Esophagus squamous epithelium (tissue), 5 donors: ENCODE measurements around the gene TMEM201. TPM values are rescaled to one million over a fixed set of nuclear protein-coding genes. Genes with fewer than 3 reads are reported as not detected.
A peak's percentile ranks its signal among the peaks of the same experiment; 100 is the strongest.

Experiments
- DNase-seq: peaks from one replicate; lab custom pipeline; 2025; lab: John Stamatoyannopoulos, UW
- H3K27ac ChIP-seq, 4 donors: fragments of 200-600 bp; sonication (generic); one replicate each; pipeline ENCODE4 v1.5.1; 2016 to 2019; ENCODE audit warnings: mild to moderate bottlenecking in 1 of 4
- H3K27me3 ChIP-seq, 4 donors: fragments of 200-600 bp; sonication (generic); 1 replicate in 3 of 4; 2 replicates in 1 of 4; pipeline versions ENCODE4 v1.5.1 to v1.6.0; 2017 to 2021; ENCODE audit warnings: antibody characterized with exemption in 1 of 4
- H3K36me3 ChIP-seq, 3 donors: fragments of 200-600 bp; sonication (generic); one replicate each; pipeline ENCODE4 v1.5.1; 2016 to 2019
- H3K4me1 ChIP-seq, 3 donors: fragments of 200-600 bp; sonication (generic); one replicate each; pipeline ENCODE4 v1.5.1; 2017 to 2019
- H3K4me3 ChIP-seq, 4 donors: fragments of 200-600 bp; sonication (generic); 1 replicate in 3 of 4; 2 replicates in 1 of 4; pipeline ENCODE4 v1.5.1; 2016 to 2019; ENCODE audit warnings: mild to moderate bottlenecking in 2 of 4, moderate library complexity in 1 of 4
- H3K9me3 ChIP-seq, 3 donors: fragments of 200-600 bp; sonication (generic); one replicate each; pipeline ENCODE4 v1.5.1; 2016 to 2019
- POLR2A ChIP-seq, 4 donors: fragments of 450-650 bp; IDR thresholded peaks; one replicate each; pipeline ENCODE4 v1.6.1; 2017; ENCODE audit warnings: antibody characterized with exemption in 4 of 4, mild to moderate bottlenecking in 4 of 4, moderate library complexity in 3 of 4
- WGBS, 2 donors: methylation state at CpG; one replicate each; pipeline ENCODE4 v1.1.5; 2018; 5-methylcytosine and 5-hydroxymethylcytosine counted together
- intact Hi-C: fragments of 100-400 bp; cut with DNase I; formaldehyde crosslinking; loops from one replicate; pipeline ENCODE4 v1.15.0; 2022
- total RNA-seq, 4 donors: library from RNA; depleted of rRNA; stranded (reverse); fragments of >200 nt; gene quantifications; one replicate each; pipeline ENCODE4 v1.1.0, GENCODE V29; 2016
- TF ChIP-seq, protein P1 (sequence below), 6 experiments: fragments of 450-650 bp in 4 of 6; fragments of 200-600 bp in 2 of 6; sonication (generic) in 2 of 6; IDR thresholded peaks; one replicate each; pipeline ENCODE4 v1.5.1; 2016 to 2019; ENCODE audit warnings: antibody characterized with exemption in 6 of 6, mild to moderate bottlenecking in 4 of 6, moderate library complexity in 4 of 6
- donor health status: DM: yes; HTN: yes; CAD: no.

TMEM201 gene
- total RNA-seq, 4 donors from 2014 or later: 5.0 to 10.3 (median 8.7) TPM

DNA sequence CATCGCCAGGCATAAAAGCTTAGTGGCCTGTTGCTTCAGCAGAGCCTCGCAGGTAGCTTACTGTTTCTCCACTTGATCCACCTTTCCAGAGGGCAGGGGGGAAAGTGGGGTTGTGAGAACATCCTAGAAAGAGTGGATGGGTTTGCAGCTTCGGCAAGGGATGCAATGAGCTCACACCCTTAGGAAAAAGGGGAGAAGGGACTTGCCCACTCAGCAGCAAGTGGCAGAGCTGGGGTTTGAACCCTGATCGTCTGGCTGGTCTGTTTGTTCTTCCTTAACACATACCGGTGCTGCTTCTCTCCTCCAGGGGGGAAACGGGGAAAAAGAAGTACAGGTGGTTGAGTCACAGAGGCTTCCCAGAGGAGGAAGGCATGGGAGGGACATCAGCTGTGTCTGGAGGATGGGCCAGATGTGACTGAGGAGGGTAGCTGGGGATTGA is 1.0 kb downstream of the TMEM201 start:
- Histone ChIP-seq H3K4me1 (peaks cover 32 to 61% (median 35%) of the 10 kb centered on the region in 3 donors), H3K27ac (peak overlapping the region; percentile 60 to 91 (median 86))

GRCh38 chr1:9590201-9590600 is 1.5 kb downstream of the TMEM201 start:
- no peak for TF ChIP-seq POLR2A (IDR thresholded peaks at IDR 0.05)
- TF ChIP-seq, protein P1, sequence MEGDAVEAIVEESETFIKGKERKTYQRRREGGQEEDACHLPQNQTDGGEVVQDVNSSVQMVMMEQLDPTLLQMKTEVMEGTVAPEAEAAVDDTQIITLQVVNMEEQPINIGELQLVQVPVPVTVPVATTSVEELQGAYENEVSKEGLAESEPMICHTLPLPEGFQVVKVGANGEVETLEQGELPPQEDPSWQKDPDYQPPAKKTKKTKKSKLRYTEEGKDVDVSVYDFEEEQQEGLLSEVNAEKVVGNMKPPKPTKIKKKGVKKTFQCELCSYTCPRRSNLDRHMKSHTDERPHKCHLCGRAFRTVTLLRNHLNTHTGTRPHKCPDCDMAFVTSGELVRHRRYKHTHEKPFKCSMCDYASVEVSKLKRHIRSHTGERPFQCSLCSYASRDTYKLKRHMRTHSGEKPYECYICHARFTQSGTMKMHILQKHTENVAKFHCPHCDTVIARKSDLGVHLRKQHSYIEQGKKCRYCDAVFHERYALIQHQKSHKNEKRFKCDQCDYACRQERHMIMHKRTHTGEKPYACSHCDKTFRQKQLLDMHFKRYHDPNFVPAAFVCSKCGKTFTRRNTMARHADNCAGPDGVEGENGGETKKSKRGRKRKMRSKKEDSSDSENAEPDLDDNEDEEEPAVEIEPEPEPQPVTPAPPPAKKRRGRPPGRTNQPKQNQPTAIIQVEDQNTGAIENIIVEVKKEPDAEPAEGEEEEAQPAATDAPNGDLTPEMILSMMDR (IDR thresholded peaks at IDR 0.05): no peak
- intact Hi-C loops: no loop called here
- no peaks in the 10 kb centered on the region for H3K9me3 ChIP-seq
- no peaks in the 10 kb centered on the region for H3K36me3 ChIP-seq
- WGBS, 2 donors: 40 to 57% methylated on average over 1 of the region's 7 CpGs
- H3K27me3 ChIP-seq: no peaks in the 10 kb centered on the region
- peaks cover 32 to 61% (median 35%) of the 10 kb centered on the region in 3 donors for H3K4me1 ChIP-seq
- DNase-seq: no peak
- H3K4me3 ChIP-seq: peak overlapping the region in 1 of 4 donors; percentile 88
- H3K27ac ChIP-seq: peak overlapping the region in 1 of 4 donors; percentile 16

More for the DNA sequence above, 1.0 kb downstream of the TMEM201 start:
- no peaks in the 10 kb centered on the region for H3K27me3 ChIP-seq
- no peaks in the 10 kb centered on the region for H3K9me3 ChIP-seq
- H3K4me3 ChIP-seq: peak overlapping the region; percentile 56 to 88 (median 68)
- H3K36me3 ChIP-seq: peaks cover 0 to 1% (median 0%) of the 10 kb centered on the region in 3 donors
- WGBS, 2 donors: 0 to 5% methylated on average over 2 to 5 of the region's 6 CpGs
- no peak for DNase-seq
- intact Hi-C loops: no loop called here
- TF ChIP-seq, protein P1 (IDR thresholded peaks at IDR 0.05): no peak
- no peak for TF ChIP-seq POLR2A (IDR thresholded peaks at IDR 0.05)

- intact Hi-C loops: no loop called here
- no peaks in the 10 kb centered on the region for H3K36me3 ChIP-seq
- WGBS, 2 donors: 92 to 94% methylated on average over 7 of the region's 19 CpGs
- no peak overlapping the region for H3K4me3 ChIP-seq
- TF ChIP-seq, protein P1 (IDR thresholded peaks at IDR 0.05): no peak
- TF ChIP-seq POLR2A (IDR thresholded peaks at IDR 0.05): no peak
- H3K27ac ChIP-seq: no peak overlapping the region
- H3K9me3 ChIP-seq: no peaks in the 10 kb centered on the region
- DNase-seq: no peak
- H3K4me1 ChIP-seq: peaks cover 32 to 61% (median 35%) of the 10 kb centered on the region in 3 donors
- no peaks in the 10 kb centered on the region for H3K27me3 ChIP-seq
Measured at GRCh38 chr1:9590945-9591668, 2.4 kb downstream of the TMEM201 start.

GRCh38 chr1:9591669-9592509 is 3.2 kb downstream of the TMEM201 start:
- DNase-seq: no peak
- 68 to 77% methylated on average over 11 to 13 of the region's 22 CpGs for WGBS, 2 donors
- H3K4me1 ChIP-seq: peaks cover 32 to 61% (median 35%) of the 10 kb centered on the region in 3 donors

More at GRCh38 chr1:9591669-9592509, 3.2 kb downstream of the TMEM201 start:
- H3K27ac ChIP-seq: no peak overlapping the region
- H3K27me3 ChIP-seq: no peaks in the 10 kb centered on the region
- intact Hi-C loops: no loop called here
- no peak overlapping the region for H3K4me3 ChIP-seq
- H3K36me3 ChIP-seq: peaks cover 0 to 3% (median 1%) of the 10 kb centered on the region in 3 donors
- TF ChIP-seq POLR2A (IDR thresholded peaks at IDR 0.05): no peak
- TF ChIP-seq, protein P1 (IDR thresholded peaks at IDR 0.05): no peak
- H3K9me3 ChIP-seq: no peaks in the 10 kb centered on the region
